ENCODE data around the gene LRRC26.

The LRRC26 gene

DNA sequence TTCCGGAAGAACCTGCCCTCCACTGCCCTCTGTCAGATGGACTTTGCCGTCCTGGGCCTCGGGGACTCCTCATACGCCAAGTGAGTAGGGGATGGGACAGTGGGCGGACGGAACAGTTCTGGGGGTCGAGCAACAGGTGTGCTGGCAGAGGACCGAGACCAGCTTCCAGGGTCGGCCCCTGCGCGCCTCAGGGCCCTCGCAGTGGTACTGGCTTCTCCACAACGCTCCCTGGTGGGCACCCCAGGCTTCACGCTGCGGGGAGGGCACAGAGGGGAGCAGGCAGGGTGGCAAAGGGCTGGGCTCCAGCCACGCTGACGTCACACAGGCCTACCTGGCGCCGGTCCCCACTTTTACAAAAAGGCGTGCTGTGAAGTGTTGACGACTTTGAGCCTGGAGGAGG, 42.7 kb upstream of the LRRC26 start:
- no peaks in the 10 kb centered on the region for H3K36me3 ChIP-seq (ENCODE audit: insufficient read depth)
- no peak overlapping the region for H3K27ac ChIP-seq
- H3K9ac ChIP-seq: no peak overlapping the region
- no peak overlapping the region for H3K4me2 ChIP-seq
- H3K27me3 ChIP-seq (ENCODE audit: insufficient read depth, low read depth): no peaks in the 10 kb centered on the region
- no peaks in the 10 kb centered on the region for H3K4me1 ChIP-seq (ENCODE audit: low read depth, poor library complexity, severe bottlenecking)
- H4K20me1 ChIP-seq (ENCODE audit: insufficient read depth): no peaks in the 10 kb centered on the region
- no peaks in the 10 kb centered on the region for H3K79me2 ChIP-seq (ENCODE audit: insufficient read depth, low read depth)
- no peak overlapping the region for H2AFZ ChIP-seq (ENCODE audit: low read depth)
- no peak overlapping the region for H3K4me3 ChIP-seq (IDR thresholded peaks at IDR 0.05; ENCODE audit: insufficient read depth, low read depth, low read length)
- TF ChIP-seq, protein P1, sequence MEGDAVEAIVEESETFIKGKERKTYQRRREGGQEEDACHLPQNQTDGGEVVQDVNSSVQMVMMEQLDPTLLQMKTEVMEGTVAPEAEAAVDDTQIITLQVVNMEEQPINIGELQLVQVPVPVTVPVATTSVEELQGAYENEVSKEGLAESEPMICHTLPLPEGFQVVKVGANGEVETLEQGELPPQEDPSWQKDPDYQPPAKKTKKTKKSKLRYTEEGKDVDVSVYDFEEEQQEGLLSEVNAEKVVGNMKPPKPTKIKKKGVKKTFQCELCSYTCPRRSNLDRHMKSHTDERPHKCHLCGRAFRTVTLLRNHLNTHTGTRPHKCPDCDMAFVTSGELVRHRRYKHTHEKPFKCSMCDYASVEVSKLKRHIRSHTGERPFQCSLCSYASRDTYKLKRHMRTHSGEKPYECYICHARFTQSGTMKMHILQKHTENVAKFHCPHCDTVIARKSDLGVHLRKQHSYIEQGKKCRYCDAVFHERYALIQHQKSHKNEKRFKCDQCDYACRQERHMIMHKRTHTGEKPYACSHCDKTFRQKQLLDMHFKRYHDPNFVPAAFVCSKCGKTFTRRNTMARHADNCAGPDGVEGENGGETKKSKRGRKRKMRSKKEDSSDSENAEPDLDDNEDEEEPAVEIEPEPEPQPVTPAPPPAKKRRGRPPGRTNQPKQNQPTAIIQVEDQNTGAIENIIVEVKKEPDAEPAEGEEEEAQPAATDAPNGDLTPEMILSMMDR (conservative IDR thresholded peaks at IDR 0.05; ENCODE audit: low read depth, low read length): no peak

DNA sequence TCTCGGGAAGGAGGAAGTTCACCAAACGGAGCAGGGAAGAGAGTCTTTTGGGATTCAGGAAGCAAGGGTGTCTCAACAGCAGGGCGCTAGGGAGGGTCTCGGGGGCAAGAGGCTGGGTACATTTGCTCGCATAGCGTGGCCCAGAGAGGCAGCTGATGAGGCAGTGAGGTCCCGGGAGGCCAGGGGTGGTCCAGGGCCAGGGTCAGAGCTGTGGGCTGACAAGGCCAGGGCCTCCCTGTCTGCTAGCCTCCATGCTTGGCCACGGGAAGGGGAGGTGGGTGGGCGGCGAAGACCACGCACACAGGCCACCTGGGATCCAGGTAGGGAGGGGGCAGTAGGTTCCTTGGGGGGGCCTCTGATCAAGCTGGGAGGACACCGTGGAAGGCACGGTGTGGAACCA, 41.7 kb upstream of the LRRC26 start:
- Histone ChIP-seq H3K4me3 (IDR thresholded peaks at IDR 0.05; ENCODE audit: insufficient read depth, low read depth, low read length) (no peak overlapping the region), H3K4me2 (no peak overlapping the region), H3K4me1 (ENCODE audit: low read depth, poor library complexity, severe bottlenecking) (peaks cover 5% of the 10 kb centered on the region), H2AFZ (ENCODE audit: low read depth) (no peak overlapping the region), H3K27me3 (ENCODE audit: insufficient read depth, low read depth) (no peaks in the 10 kb centered on the region), H3K27ac (no peak overlapping the region), H4K20me1 (ENCODE audit: insufficient read depth) (no peaks in the 10 kb centered on the region), H3K36me3 (ENCODE audit: insufficient read depth) (no peaks in the 10 kb centered on the region), H3K79me2 (ENCODE audit: insufficient read depth, low read depth) (peaks cover 9% of the 10 kb centered on the region), H3K9ac (no peak overlapping the region)
- TF ChIP-seq, protein P1 (conservative IDR thresholded peaks at IDR 0.05; ENCODE audit: low read depth, low read length): no peak

DNA sequence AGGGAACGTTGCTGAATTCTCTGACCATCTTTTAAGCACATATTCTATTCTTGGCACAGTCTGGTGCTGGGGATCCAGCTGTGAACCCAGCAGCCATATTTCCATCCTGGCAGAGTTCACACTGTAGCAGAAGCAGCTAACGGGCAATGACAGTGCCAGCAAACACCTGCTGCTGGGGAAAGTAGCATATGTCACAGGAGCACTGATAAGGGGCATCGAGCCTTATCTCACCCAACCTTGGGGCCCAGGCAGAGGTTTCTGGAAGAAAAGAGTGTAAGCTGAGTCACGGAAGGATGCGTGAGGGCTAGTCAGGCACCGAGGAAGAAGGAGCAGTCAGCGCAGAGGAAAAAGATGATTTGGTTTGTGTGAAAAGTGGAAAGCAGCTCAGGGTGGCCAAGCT, 36.8 kb upstream of the LRRC26 start:
- Histone ChIP-seq H3K4me3 (IDR thresholded peaks at IDR 0.05; ENCODE audit: insufficient read depth, low read depth, low read length) (no peak overlapping the region), H4K20me1 (ENCODE audit: insufficient read depth) (no peaks in the 10 kb centered on the region), H3K4me2 (peak overlapping the region; percentile 75), H3K27ac (no peak overlapping the region), H3K27me3 (ENCODE audit: insufficient read depth, low read depth) (no peaks in the 10 kb centered on the region), H3K79me2 (ENCODE audit: insufficient read depth, low read depth) (peaks cover 37% of the 10 kb centered on the region), H3K36me3 (ENCODE audit: insufficient read depth) (no peaks in the 10 kb centered on the region), H3K4me1 (ENCODE audit: low read depth, poor library complexity, severe bottlenecking) (peaks cover 28% of the 10 kb centered on the region), H2AFZ (ENCODE audit: low read depth) (no peak overlapping the region), H3K9ac (peak overlapping the region; percentile 72; the same call in 1 of the 2 replicates)
- TF ChIP-seq, protein P1 (conservative IDR thresholded peaks at IDR 0.05; ENCODE audit: low read depth, low read length): no peak

DNA sequence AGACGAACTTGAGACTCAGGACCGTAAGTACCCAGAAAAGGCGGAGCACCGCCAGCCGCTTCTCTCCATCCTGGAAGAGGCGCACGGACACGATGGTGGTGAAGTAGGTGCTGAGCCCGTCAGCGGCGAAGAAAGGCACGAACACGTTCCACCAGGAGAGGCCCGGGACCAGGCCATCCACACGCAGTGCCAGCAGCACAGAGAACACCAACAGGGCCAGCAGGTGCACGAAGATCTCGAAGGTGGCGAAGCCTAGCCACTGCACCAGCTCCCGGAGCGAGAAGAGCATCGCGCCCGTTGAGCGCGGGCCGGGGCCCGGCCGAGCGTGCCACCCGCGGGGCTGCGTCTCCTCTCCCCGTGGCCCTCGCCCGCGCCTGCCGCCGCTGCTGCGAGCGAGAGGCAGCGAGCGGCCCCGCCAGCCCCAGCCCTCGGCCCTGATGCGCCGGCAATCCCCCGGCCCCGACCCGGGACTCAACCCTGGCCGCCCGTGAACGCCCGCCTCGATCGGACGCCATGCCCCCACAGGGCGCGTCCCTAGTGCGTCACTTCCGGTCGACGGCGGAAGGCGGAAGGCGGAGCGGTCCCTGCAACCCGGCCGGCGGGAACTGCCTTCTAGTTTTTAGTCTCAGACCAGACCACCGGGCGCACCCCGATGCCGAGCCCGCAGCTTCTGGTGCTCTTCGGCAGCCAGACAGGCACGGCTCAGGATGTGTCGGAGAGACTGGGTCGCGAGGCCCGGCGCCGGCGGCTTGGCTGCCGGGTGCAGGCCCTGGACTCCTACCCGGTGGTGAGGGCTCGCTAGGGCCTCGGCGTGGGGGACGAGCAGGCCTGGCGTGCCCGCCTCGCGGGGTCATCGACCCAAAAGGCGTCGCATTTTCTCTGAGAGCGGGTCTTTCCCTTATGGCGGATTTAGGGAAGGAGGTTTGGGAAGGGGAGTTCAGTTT, 35.5 kb upstream of the LRRC26 start, which contains the start of the genes NDOR1 and TMEM203:
Gene NDOR1, plus strand, starts transcription at position 575 of the 944 bp plus-strand sequence. Its CDS starts 78 bp downstream, at position 653.
Gene TMEM203, minus strand, starts transcription at position 523 of the 944 bp plus-strand sequence. Its CDS starts 234 bp downstream, at position 289.
- peaks cover 43% of the 10 kb centered on the region for H3K79me2 ChIP-seq (ENCODE audit: insufficient read depth, low read depth)

More for the DNA sequence above, 35.5 kb upstream of the LRRC26 start, which contains the start of the genes NDOR1 and TMEM203:
- Histone ChIP-seq H3K27ac (peak within 1 kb of the TSS; percentile 31), H3K4me3 (IDR thresholded peaks at IDR 0.05; ENCODE audit: insufficient read depth, low read depth, low read length) (no peak within 1 kb of the TSS), H4K20me1 (ENCODE audit: insufficient read depth) (no peaks in the 10 kb centered on the region), H3K36me3 (ENCODE audit: insufficient read depth) (no peaks in the 10 kb centered on the region), H3K4me2 (peak within 1 kb of the TSS; percentile 75), H3K4me1 (ENCODE audit: low read depth, poor library complexity, severe bottlenecking) (peaks cover 32% of the 10 kb centered on the region), H2AFZ (ENCODE audit: low read depth) (peak within 1 kb of the TSS; percentile 55), H3K27me3 (ENCODE audit: insufficient read depth, low read depth) (no peaks in the 10 kb centered on the region), H3K9ac (peak within 1 kb of the TSS; percentile 72)
- TF ChIP-seq, protein P1 (conservative IDR thresholded peaks at IDR 0.05; ENCODE audit: low read depth, low read length): no peak
